HG03139 (cell line): Measurements from ENCODE around the gene FAM168A.
"Not testable (repeated sequence)": the region's sequence is repeated elsewhere in the genome, so short reads cannot be mapped to it uniquely, and the experiment has no call there.

Experiments
- ATAC-seq: cut with Tn5 transposase; IDR thresholded peaks from one replicate; pipeline ENCODE4 v1.9.1; 2021; ENCODE audit not compliant: unreplicated experiment

FAM168A gene

GRCh38 chr11:73475549-73476095 is 122.3 kb downstream of the FAM168A start:
- no peak for ATAC-seq

DNA sequence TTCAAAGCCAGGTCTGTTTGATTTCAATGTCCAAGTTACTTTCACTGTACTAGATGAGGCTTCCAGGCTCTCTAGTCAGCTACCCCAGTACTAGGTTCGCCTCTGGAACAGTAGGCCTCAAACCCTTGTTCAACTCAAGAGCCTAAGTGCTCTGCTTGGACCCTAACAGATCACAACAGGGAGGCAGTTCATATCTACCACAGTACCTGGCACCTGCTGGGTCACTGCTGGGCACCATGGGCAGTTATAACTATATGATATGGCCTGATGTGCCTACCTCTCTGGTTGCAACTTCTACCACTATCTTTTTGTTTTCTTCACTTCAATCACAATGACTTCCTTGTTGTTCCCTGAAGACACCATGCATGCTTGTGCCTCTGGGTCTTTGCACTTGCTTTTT is 124.7 kb downstream of the FAM168A start:
- ATAC-seq: no peak

DNA sequence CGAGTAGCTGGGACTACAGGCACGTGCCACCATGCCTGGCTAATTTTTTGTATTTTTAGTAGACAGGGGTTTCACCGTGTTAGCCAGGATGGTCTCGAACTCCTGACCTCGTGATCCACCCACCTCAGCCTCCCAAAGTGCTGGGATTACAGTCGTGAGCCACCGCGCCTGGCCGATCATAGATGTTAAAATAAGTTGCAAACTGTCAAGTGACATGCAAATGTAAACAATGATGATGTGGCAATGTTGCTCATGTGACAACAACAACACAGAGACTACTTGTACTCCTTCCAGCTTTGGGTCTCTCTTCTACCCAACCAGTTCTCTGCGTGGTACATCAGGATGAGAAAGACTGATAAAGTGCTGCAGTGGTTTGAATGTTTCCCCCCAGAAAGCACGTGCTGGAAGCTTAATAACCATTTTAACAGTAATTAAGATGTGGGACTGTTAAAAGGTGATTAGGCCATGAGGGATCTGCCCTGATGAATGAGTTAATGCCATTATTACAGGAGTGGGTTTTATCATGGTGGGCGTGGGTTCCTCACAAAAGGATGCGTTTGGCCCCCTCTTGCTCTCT is 127.8 kb downstream of the FAM168A start:
- not testable (repeated sequence) for ATAC-seq

- ATAC-seq: no peak
Measured at GRCh38 chr11:73469401-73469800, 128.5 kb downstream of the FAM168A start.

DNA sequence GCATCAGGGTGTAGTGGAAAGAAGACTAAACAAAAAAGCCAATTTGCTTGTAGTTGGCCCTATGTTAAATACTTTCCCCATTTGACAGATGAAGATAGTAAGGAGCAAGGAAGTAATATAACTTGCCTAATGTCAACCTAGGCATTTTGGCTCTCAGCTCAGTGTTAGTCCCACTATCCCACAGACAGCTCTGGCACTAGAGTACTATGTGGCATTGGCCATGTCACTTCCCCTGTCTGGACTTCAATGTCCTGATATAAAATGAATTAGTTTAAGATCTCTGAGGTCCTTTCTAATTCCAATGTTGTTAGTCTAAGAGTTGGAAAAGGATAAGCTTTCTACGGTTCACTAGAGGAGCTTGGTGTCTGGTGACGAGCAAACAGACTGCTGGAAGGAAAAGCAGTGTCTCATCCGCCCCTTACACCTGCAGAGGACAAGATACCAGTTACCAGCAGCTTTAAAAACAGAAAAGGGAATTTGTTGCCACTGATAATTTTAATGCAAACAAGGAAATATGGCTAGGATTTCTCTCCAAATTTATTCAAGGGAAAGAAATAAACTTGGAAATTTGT is 129.2 kb downstream of the FAM168A start:
- no peak for ATAC-seq

GRCh38 chr11:73467505-73467904 is 130.4 kb downstream of the FAM168A start:
- no peak for ATAC-seq

GRCh38 chr11:73466643-73467042 is 131.3 kb downstream of the FAM168A start:
- ATAC-seq: no peak

GRCh38 chr11:73465871-73466270 is 132.0 kb downstream of the FAM168A start:
- no peak for ATAC-seq

DNA sequence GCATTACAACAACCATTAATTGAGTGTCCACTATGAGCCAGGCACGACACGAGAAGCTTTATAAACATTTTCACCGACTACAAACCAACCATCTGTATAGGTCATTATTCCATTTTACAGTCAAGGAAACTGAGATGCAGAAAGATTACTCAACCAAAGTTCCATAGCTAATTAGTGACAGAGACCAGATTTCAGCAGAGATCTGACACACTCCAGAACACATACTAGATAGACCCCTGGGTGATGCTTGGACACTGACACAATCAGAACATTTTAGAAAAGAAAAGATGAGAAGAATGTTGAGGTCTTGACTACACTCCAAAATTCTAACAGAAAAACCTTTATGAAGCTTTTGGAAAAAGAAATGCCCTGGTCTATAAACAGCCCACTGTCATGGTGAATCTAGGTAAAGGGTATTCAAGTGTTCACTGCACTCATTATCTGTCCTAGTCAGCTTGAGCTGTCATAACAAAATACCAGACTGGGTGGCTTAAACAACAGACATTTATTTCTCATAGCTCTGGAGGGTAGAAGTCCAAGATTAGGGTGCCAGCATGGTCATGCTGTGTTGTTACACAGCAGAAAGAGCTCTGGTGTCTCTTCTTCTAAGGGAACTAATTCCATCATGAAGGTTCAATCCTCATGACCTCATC is 132.8 kb downstream of the FAM168A start:
- no peak for ATAC-seq

GRCh38 chr11:73464347-73464746 is 133.6 kb downstream of the FAM168A start:
- no peak for ATAC-seq

GRCh38 chr11:73463359-73463758 is 134.6 kb downstream of the FAM168A start:
- ATAC-seq: no peak

DNA sequence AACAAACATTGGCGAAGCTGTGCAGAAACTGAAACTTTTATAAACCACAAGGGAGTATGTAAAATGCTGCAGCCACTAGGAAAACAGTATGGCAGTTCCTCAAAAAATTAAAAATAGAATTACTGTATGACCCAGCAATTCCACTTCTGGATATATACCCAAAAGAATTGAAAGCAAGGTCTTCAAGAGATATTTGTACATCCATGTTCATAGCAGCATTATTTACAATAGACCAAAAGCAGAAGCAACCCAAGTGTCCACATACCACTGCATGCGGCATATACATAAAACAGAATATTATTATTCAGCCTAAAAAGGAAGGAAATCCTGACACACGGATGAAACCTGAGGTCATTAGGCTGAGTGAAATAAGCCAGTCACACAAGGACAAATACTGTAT is 135.9 kb downstream of the FAM168A start:
- ATAC-seq: no peak

DNA sequence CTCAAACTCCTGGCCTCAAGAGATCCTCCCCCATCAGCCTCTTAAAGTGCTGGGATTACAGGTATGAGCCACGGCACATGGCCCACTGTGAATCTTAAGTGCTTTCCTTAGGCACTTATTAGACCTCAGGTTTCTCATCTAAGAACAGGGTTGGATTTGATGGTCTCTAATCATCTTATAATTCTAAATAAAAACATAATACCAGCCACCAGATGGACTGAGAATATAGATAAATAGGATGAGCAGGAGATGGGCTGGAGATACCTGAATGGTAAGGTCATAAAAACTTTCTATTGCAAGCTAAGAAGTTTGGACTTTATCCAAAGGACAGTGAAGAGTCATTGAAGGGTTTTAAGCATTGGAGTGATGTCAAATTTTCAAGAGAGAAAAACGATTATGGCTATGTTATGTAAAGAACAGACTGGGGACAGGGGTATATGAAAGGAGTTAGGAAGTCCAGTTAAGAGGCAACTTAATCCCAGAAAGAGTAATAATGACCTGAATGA is 136.5 kb downstream of the FAM168A start:
- ATAC-seq: no peak

GRCh38 chr11:73458201-73458600 is 139.7 kb downstream of the FAM168A start:
- ATAC-seq: no peak

GRCh38 chr11:73454987-73455386 is 142.9 kb downstream of the FAM168A start:
- ATAC-seq: no peak

GRCh38 chr11:73453562-73453961 is 144.3 kb downstream of the FAM168A start:
- ATAC-seq: no peak

DNA sequence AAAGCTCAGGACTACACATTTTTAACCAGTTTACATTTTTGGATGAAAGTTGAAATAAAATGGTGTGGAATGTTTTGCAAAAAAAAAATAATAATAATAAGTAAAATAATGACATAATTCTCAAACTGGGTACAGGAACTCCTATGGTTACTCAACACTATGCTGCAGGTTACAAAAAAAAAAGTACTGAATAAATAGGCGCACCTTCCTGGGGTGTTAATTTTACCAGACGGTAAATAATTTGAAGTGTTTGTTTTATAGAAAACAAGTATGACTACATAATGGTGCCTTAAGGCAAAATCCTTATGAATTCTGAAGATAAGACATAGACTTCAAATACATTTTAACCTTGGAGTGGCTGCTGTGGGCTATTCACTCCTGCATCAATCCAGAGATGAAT is 145.2 kb downstream of the FAM168A start:
- ATAC-seq: no peak

- no peak for ATAC-seq
Measured at GRCh38 chr11:73451896-73452295, 146.0 kb downstream of the FAM168A start.

DNA sequence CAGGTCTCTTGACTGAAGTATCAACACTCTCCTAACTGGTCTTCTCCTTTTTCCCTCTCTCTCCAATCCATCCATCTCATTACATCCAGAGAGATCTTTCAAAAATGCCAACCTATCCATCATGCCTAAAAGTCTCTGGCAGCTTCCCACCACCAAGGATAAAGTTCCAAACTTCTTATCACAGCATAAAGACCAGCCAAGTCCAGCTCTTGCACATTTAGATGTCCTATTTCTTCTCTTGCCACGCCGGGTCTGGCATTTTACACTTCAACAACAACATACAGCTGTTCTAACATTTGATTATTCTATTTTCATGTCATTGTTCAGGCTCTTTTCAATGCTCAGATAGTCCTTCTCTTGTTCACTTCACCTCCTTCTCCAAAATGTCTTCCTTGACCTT is 151.1 kb downstream of the FAM168A start:
- no peak for ATAC-seq

DNA sequence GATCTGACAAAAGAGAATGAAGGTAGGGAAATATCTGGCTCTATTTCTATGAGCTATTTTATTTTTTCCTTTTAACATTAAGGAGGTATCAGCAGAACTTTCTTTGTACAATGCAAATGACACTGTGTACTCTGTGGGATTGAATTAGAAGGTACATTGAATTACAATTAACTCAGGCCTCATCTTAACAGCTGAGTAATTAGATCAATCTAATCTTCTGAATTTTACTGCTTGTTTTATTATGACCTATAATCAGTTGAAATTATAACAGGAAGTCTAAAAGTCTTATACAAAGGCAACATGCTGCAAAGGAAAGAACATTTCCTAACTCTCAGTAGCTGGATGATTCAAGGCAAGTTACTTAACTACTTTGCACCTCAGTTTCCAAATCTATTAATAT is 151.9 kb downstream of the FAM168A start:
- ATAC-seq: no peak

- ATAC-seq: no peak
Measured at GRCh38 chr11:73439002-73439843, 158.7 kb downstream of the FAM168A start.
